ENCODE results near the gene SUFU. TPM values are rescaled to one million over a fixed set of nuclear protein-coding genes. Genes with fewer than 3 reads are reported as not detected.
A peak's percentile ranks its signal among the peaks of the same experiment; 100 is the strongest.

The SUFU gene
- total and polyA plus RNA-seq, 5 experiments from 2014 or later: 2.3 to 14.3 (median 7.4) TPM

- Mint-ChIP-seq H3K9me3 (no peaks in the 10 kb centered on the region), H3K27me3 (no peaks in the 10 kb centered on the region), H3K4me3 (no peak overlapping the region), H3K4me1 (peaks cover 0 to 4% (median 1%) of the 10 kb centered on the region in 4 donors), H3K27ac (peak overlapping the region in 1 of 10 donors; percentile 43), H3K36me3 (peaks cover 0 to 43% (median 21%) of the 10 kb centered on the region in 3 donors)
- POLR2A ChIA-PET: no interaction called here
- ATAC-seq: no peak
- no peak for DNase-seq
Observed at GRCh38 chr10:102595293-102595692, 91.5 kb downstream of the SUFU start.

GRCh38 chr10:102595897-102596296 lies 92.1 kb downstream of the SUFU start:
- H3K27me3 Mint-ChIP-seq: no peaks in the 10 kb centered on the region
- DNase-seq: no peak
- peaks cover 0 to 46% (median 26%) of the 10 kb centered on the region in 3 donors for H3K36me3 Mint-ChIP-seq
- no peak for ATAC-seq
- H3K4me3 Mint-ChIP-seq: no peak overlapping the region
- no peaks in the 10 kb centered on the region for H3K9me3 Mint-ChIP-seq
- peaks cover 0 to 4% (median 2%) of the 10 kb centered on the region in 4 donors for H3K4me1 Mint-ChIP-seq
- no peak overlapping the region for H3K27ac Mint-ChIP-seq
- POLR2A ChIA-PET: no interaction called here

- ATAC-seq (peak; percentile 46 to 64), DNase-seq (peak in 3 of 10 donors; percentile 23 to 29 (median 26))
- Mint-ChIP-seq H3K9me3 (no peaks in the 10 kb centered on the region), H3K27ac (no peak overlapping the region), H3K4me3 (no peak overlapping the region), H3K4me1 (peaks cover 0 to 4% (median 2%) of the 10 kb centered on the region in 4 donors), H3K27me3 (no peaks in the 10 kb centered on the region), H3K36me3 (peaks cover 0 to 46% (median 26%) of the 10 kb centered on the region in 3 donors)
- POLR2A ChIA-PET: no interaction called here
Observed at GRCh38 chr10:102596506-102596971, 92.8 kb downstream of the SUFU start.

- H3K36me3 Mint-ChIP-seq: peaks cover 0 to 50% (median 27%) of the 10 kb centered on the region in 3 donors
- no peak for ATAC-seq
- POLR2A ChIA-PET: interaction anchor here (0.9 kb wide), 1 partner anchor 47 kb away, joined by 4 read pairs; the partner anchor contains the start of gene TRIM8
Observed at GRCh38 chr10:102597131-102597991, 93.6 kb downstream of the SUFU start.

GRCh38 chr10:102598243-102598642 lies 94.5 kb downstream of the SUFU start:
- H3K4me3 Mint-ChIP-seq: no peak overlapping the region
- ATAC-seq: no peak
- no peak overlapping the region for H3K27ac Mint-ChIP-seq
- DNase-seq: no peak
- H3K36me3 Mint-ChIP-seq: peaks cover 0 to 55% (median 32%) of the 10 kb centered on the region in 3 donors
- POLR2A ChIA-PET: interaction anchor here (0.7 kb wide), 1 partner anchor 16 kb away, joined by 3 read pairs; no protein-coding TSS in a partner anchor
- peaks cover 0 to 4% (median 2%) of the 10 kb centered on the region in 4 donors for H3K4me1 Mint-ChIP-seq
- H3K9me3 Mint-ChIP-seq: no peaks in the 10 kb centered on the region
- no peaks in the 10 kb centered on the region for H3K27me3 Mint-ChIP-seq

More at GRCh38 chr10:102597131-102597991, 93.6 kb downstream of the SUFU start:
- H3K27ac Mint-ChIP-seq: peak overlapping the region in 1 of 10 donors; percentile 49
- H3K27me3 Mint-ChIP-seq: no peaks in the 10 kb centered on the region
- no peak for DNase-seq
- H3K9me3 Mint-ChIP-seq: no peaks in the 10 kb centered on the region
- peaks cover 0 to 4% (median 2%) of the 10 kb centered on the region in 4 donors for H3K4me1 Mint-ChIP-seq
- no peak overlapping the region for H3K4me3 Mint-ChIP-seq

- DNase-seq: no peak
- Mint-ChIP-seq H3K27me3 (no peaks in the 10 kb centered on the region), H3K27ac (peak overlapping the region in 1 of 10 donors; percentile 43), H3K36me3 (peaks cover 0 to 61% (median 38%) of the 10 kb centered on the region in 3 donors), H3K9me3 (no peaks in the 10 kb centered on the region), H3K4me3 (no peak overlapping the region), H3K4me1 (peaks cover 0 to 4% (median 2%) of the 10 kb centered on the region in 4 donors)
- ATAC-seq: no peak
- POLR2A ChIA-PET: no interaction called here
Observed at GRCh38 chr10:102599565-102600327, 96.0 kb downstream of the SUFU start.

GRCh38 chr10:102600816-102601215 lies 97.0 kb downstream of the SUFU start:
- H3K4me3 Mint-ChIP-seq: no peak overlapping the region
- no peaks in the 10 kb centered on the region for H3K9me3 Mint-ChIP-seq
- POLR2A ChIA-PET: no interaction called here
- no peak for DNase-seq
- H3K4me1 Mint-ChIP-seq: peaks cover 0 to 4% (median 2%) of the 10 kb centered on the region in 4 donors
- peaks cover 0 to 55% (median 38%) of the 10 kb centered on the region in 3 donors for H3K36me3 Mint-ChIP-seq
- ATAC-seq: no peak
- no peaks in the 10 kb centered on the region for H3K27me3 Mint-ChIP-seq
- H3K27ac Mint-ChIP-seq: no peak overlapping the region

GRCh38 chr10:102601639-102602038 lies 97.9 kb downstream of the SUFU start:
- Mint-ChIP-seq H3K4me1 (peaks cover 0 to 2% (median 0%) of the 10 kb centered on the region in 4 donors), H3K27me3 (no peaks in the 10 kb centered on the region), H3K27ac (no peak overlapping the region), H3K9me3 (no peaks in the 10 kb centered on the region), H3K4me3 (no peak overlapping the region), H3K36me3 (peaks cover 0 to 60% (median 38%) of the 10 kb centered on the region in 3 donors)
- POLR2A ChIA-PET: interaction anchor here (1.2 kb wide), 1 partner anchor 43 kb away, joined by 4 read pairs; the partner anchor contains the start of gene TRIM8
- no peak for DNase-seq
- no peak for ATAC-seq

GRCh38 chr10:102602272-102603045 lies 98.7 kb downstream of the SUFU start:
- Mint-ChIP-seq H3K27me3 (no peaks in the 10 kb centered on the region), H3K9me3 (no peaks in the 10 kb centered on the region), H3K36me3 (peaks cover 0 to 55% (median 36%) of the 10 kb centered on the region in 3 donors), H3K27ac (no peak overlapping the region), H3K4me1 (peaks cover 0 to 2% (median 0%) of the 10 kb centered on the region in 4 donors), H3K4me3 (no peak overlapping the region)
- POLR2A ChIA-PET: interaction anchor here (1.2 kb wide), 1 partner anchor 42 kb away, joined by 4 read pairs; the partner anchor contains the start of gene TRIM8
- no peak for DNase-seq
- ATAC-seq: no peak

- no peaks in the 10 kb centered on the region for H3K9me3 Mint-ChIP-seq
- DNase-seq (no peak), ATAC-seq (no peak)
- H3K4me1 Mint-ChIP-seq: peaks cover 0 to 2% (median 0%) of the 10 kb centered on the region in 4 donors
- peak overlapping the region in 1 of 10 donors; percentile 1 for H3K27ac Mint-ChIP-seq
- POLR2A ChIA-PET: no interaction called here
- H3K36me3 Mint-ChIP-seq: peaks cover 0 to 40% (median 26%) of the 10 kb centered on the region in 3 donors
- H3K4me3 Mint-ChIP-seq: no peak overlapping the region
- H3K27me3 Mint-ChIP-seq: no peaks in the 10 kb centered on the region
Observed at GRCh38 chr10:102603946-102604345, 100.2 kb downstream of the SUFU start.

- no peak for ATAC-seq
- no peak for DNase-seq
- peaks cover 0 to 35% (median 22%) of the 10 kb centered on the region in 3 donors for H3K36me3 Mint-ChIP-seq
- no peak overlapping the region for H3K27ac Mint-ChIP-seq
- POLR2A ChIA-PET: interaction anchor here (0.7 kb wide), 1 partner anchor 38 kb away, joined by 3 read pairs; no protein-coding TSS in a partner anchor
- H3K9me3 Mint-ChIP-seq: no peaks in the 10 kb centered on the region
- peaks cover 0 to 2% (median 0%) of the 10 kb centered on the region in 4 donors for H3K4me1 Mint-ChIP-seq
- no peak overlapping the region for H3K4me3 Mint-ChIP-seq
- H3K27me3 Mint-ChIP-seq: no peaks in the 10 kb centered on the region
Observed at GRCh38 chr10:102604439-102604841, 100.7 kb downstream of the SUFU start.

- ATAC-seq (no peak), DNase-seq (no peak)
- H3K27ac Mint-ChIP-seq: peak overlapping the region in 1 of 10 donors; percentile 6
- H3K27me3 Mint-ChIP-seq: no peaks in the 10 kb centered on the region
- H3K4me3 Mint-ChIP-seq: no peak overlapping the region
- H3K4me1 Mint-ChIP-seq: peaks cover 4 to 7% (median 5%) of the 10 kb centered on the region in 4 donors
- no peaks in the 10 kb centered on the region for H3K9me3 Mint-ChIP-seq
- H3K36me3 Mint-ChIP-seq: peaks cover 0 to 29% (median 17%) of the 10 kb centered on the region in 3 donors
- POLR2A ChIA-PET: no interaction called here
Observed at GRCh38 chr10:102605712-102606111, 101.9 kb downstream of the SUFU start.
